ENCODE measurements around the gene PCYOX1L. TPM values are rescaled to one million over a fixed set of nuclear protein-coding genes. Genes with fewer than 3 reads are reported as not detected.
A peak's percentile ranks its signal among the peaks of the same experiment; 100 is the strongest.

Gene PCYOX1L
- polyA plus RNA-seq, 4 donors: 17.7 to 19.2 (median 18.5) TPM

GRCh38 chr5:149333711-149334443, 24.0 kb upstream of the PCYOX1L start:
- no peak for DNase-seq (ENCODE audit: low read depth in 4 of 4, low spot score in 3 of 4)

DNA sequence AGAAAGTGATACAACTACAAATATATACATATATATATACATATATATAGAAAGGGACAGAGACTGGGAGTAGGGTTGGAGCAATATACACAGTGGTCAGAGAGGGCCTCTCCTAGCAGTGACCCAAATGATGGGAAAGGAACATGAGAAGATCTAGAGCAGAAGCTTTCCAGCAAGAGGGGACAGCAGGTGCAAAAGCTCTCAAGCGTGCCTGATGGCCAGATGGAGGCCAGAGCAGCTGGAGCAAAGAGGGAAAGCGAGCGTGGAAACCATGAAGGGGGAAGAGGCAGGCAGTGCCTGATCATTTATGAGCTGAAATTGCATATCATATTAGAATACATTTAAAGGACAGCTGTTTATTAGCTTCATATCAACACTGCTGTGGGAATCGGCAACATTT, 20.1 kb upstream of the PCYOX1L start:
- no peak for DNase-seq (ENCODE audit: low read depth in 4 of 4, low spot score in 3 of 4)

DNA sequence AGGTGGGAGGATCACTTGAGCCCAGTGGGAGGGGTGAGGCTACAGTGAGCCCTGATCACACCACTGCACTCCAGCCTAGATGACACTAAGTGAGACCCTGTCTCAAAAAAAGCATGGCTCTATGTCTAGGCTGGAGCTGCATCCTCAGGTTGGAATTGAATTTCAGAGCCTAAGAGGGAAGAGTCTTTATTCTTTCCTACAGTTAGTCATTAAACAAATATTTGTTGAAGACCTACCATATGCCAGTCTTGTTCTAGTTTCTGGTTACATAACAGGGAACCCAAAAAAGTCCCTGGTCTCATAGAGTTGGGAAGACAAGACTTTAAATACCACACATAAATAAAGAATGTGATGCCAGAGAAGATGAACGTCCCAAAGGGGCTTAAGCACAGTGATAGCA, 19.5 kb upstream of the PCYOX1L start:
- no peak for DNase-seq (ENCODE audit: low read depth in 4 of 4, low spot score in 3 of 4)

DNA sequence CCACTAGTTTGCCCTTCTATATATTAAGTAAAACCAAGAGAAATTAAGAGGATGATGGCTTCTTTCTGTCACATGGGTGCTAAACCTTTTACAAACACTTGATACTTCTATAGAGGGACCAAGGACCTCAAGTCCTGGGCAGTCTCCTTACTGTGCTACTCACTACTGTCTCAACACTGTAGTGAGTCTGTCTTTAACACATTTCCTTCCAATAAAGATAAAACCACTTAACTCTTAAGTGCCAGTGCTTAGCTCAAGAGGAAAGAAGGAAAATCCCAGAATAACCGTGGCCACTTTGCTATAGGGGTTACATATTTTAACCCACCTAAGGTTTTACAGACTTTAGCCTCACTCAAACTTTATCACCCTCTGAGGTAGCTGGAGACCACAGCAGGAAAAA, 16.9 kb upstream of the PCYOX1L start:
- no peak for DNase-seq (ENCODE audit: low read depth in 4 of 4, low spot score in 3 of 4)

GRCh38 chr5:149341876-149342275, 16.0 kb upstream of the PCYOX1L start:
- DNase-seq (ENCODE audit: low read depth in 4 of 4, low spot score in 3 of 4): no peak

GRCh38 chr5:149344151-149344550, 13.7 kb upstream of the PCYOX1L start:
- DNase-seq (ENCODE audit: low read depth in 4 of 4, low spot score in 3 of 4): no peak

DNA sequence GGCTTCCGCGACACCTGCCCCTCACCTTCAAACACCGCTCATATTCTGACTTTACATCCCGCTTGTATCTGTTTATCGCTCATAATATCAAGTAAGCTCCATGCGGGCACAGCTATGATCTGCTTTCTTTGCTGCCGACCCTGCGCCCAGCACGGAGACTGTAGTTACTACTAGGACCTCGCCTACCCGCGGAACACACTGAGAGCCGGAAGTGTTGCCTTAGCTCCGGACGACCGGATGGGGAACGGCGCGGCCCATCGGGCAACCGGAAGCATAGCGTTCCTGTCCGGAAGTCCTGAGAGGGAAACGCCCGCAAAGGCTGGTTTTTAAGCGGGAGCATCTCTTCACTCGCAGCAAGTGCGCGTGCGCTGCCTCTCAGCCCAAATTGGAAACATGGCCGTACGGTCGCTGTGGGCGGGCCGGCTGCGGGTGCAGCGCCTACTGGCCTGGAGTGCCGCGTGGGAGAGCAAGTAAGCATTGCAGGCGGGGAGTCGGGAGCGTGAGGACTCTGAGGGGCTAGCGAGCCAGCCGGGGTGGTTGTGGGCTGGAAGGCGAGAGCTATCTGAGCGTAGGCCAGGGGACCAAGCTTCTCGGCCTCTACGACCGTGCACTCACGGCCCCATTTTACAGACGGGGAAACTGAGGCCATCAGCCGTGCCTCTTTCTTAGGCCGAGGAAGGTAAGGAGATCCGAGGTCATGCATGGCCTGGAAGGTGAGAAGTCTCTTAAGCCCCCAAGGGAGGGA, 12.5 kb upstream of the PCYOX1L start, which contains the start of gene GRPEL2:
TSS of gene GRPEL2 (plus strand) at position 353 of the 745 bp plus-strand sequence. CDS start at position 394, 41 bp downstream.
- peak; percentile 89 to 93 (median 90) for DNase-seq (ENCODE audit: low read depth in 4 of 4, low spot score in 3 of 4)

DNA sequence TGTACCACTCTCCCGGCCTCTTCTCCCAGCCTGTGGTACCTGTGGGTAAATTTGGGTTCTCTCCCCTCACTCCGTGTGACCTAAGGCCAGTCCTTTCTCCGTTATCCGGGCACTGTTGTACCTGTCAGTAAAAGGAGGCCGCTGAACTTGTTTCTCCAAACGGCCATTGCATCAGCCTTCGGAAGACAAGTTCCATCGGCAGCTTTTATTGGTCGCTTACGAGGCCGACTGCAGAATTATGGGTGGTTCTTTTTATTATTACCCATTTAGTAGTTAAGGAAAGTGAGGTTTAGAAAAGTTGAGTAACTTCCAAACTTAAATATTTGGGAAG, 12.0 kb upstream of the PCYOX1L start:
- DNase-seq (ENCODE audit: low read depth in 4 of 4, low spot score in 3 of 4): no peak

DNA sequence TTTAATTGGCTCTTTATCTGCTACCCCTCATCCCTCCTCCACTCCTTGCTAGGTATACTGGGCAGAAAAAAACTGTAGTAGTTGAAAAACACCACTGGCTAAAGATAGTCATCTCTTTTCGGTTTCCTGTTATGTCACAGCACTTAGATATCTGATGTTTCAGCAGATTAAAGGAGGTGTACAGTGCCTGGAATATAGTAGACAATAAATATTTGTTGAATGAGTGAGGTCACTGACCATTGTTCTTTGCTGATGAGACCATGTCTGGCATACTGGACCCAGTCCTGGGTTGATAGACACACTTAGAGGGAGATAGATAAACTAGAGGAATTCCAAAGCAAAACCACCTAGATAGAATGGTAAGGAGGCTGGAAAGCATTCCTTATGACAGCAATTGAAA, 9.3 kb upstream of the PCYOX1L start:
- DNase-seq (ENCODE audit: low read depth in 4 of 4, low spot score in 3 of 4): no peak

- no peak for DNase-seq (ENCODE audit: low read depth in 4 of 4, low spot score in 3 of 4)
These were observed 8.5 kb upstream of the PCYOX1L start for GRCh38 chr5:149349382-149349781.

DNA sequence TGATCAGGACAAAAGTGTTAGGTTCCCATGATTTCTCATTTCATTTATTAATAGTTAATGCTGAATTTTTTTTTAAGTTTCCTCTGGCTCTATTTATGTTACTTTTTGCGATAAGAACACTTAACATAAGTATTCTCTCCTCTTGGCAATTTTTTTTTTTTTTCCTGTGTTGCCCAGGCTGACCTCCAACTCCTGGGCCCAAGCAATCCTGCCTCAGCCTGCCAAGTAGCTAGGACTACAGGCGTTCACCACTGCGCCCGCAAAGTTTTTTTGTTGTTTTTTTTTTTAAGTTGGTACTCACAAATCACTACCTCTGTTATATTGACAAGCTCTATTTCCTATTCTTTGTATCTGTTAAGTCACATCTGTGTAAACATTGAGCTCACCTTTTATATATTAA, 5.7 kb upstream of the PCYOX1L start:
- DNase-seq (ENCODE audit: low read depth in 4 of 4, low spot score in 3 of 4): no peak

GRCh38 chr5:149353911-149354310, 3.9 kb upstream of the PCYOX1L start:
- DNase-seq (ENCODE audit: low read depth in 4 of 4, low spot score in 3 of 4): no peak

- no peak for DNase-seq (ENCODE audit: low read depth in 4 of 4, low spot score in 3 of 4)
These were observed 2.2 kb upstream of the PCYOX1L start for GRCh38 chr5:149355688-149356087.

DNA sequence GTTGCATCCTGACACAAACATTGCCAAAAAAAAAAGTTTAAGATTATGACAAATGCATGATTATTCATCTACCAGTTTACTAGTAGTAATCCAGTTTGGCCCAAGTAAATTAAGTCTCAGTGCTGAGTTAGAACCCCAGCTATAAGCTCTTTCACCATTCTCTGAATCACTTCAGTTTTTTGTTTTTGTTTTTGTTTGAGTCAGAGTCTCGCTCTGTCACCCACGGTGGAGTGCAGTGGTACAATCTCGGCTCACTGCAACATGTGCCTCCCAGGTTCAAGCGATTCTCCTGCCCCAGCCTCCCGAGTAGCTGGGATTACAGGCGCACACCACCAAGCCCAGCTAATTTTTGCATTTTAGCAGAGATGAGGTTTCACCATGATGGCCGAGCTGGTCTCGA, 1.5 kb upstream of the PCYOX1L start:
- DNase-seq (ENCODE audit: low read depth in 4 of 4, low spot score in 3 of 4): no peak

- DNase-seq (ENCODE audit: low read depth in 4 of 4, low spot score in 3 of 4): no peak
These were observed 427 bp downstream of the PCYOX1L start for GRCh38 chr5:149358294-149358651.

DNA sequence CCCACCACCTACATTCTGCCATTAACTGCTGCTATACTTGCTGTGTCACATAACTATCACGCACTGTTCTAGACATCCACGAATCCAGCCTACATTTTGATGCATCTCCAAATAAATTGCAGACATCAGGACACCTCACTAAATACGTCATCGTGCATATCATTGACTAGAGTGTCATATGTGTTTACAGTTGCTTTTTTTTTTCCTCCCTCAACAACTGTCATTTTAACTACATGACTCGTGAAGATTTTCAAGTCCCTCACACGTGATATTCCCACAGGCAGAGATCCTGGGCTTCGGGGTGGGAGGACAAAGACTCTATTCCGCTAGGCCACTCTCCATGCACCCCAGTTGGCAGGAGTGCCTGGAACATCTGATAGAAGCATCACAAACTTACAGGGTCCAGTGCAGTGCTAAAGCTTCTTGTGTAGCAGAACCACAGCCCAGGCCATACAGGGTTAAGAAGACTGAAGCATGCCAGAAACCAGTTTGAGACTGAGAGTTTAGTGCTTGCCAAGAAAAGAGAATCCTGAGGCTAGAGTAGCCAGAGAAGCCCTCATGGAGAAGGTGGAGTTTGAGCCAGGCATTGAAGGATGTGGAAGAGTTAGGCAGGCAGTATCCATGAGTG, 1.1 kb downstream of the PCYOX1L start:
- no peak for DNase-seq (ENCODE audit: low read depth in 4 of 4, low spot score in 3 of 4)

- DNase-seq (ENCODE audit: low read depth in 4 of 4, low spot score in 3 of 4): no peak
These were observed 2.4 kb downstream of the PCYOX1L start for GRCh38 chr5:149360272-149360671.

DNA sequence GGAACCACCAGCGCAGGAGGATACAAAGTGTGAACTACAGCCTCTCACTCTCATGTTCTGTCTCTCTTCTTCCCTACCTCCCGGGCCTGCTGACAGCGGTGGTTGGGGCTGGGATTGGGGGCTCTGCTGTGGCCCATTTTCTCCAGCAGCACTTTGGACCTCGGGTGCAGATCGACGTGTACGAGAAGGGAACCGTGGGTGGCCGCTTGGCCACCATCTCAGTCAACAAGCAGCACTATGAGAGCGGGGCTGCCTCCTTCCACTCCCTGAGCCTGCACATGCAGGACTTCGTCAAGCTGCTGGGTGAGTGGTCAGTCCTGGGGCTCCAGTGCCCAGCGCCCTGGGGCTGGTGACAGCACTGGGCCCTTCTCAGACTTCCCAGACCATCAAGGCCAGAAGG, 4.7 kb downstream of the PCYOX1L start:
- no peak for DNase-seq (ENCODE audit: low read depth in 4 of 4, low spot score in 3 of 4)

DNA sequence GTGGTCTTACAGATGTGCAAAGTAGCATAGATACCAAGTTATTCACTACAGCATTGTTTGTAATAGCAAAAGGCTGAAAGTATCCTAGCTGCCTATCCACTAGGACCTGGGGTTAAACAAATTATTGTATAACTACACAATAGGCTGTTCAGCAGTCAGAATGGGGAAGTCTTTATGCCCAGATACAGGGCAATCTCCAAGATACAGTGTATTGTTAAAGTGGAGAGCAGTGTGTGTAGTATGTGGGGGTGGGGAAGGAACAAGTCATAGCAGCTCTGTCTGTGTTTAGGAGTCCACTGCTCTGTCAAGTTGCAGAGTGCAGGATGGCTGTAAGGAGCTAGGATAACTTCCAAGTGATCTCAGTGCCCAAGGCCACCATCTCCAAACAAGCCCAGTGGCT, 5.5 kb downstream of the PCYOX1L start:
- DNase-seq (ENCODE audit: low read depth in 4 of 4, low spot score in 3 of 4): no peak

DNA sequence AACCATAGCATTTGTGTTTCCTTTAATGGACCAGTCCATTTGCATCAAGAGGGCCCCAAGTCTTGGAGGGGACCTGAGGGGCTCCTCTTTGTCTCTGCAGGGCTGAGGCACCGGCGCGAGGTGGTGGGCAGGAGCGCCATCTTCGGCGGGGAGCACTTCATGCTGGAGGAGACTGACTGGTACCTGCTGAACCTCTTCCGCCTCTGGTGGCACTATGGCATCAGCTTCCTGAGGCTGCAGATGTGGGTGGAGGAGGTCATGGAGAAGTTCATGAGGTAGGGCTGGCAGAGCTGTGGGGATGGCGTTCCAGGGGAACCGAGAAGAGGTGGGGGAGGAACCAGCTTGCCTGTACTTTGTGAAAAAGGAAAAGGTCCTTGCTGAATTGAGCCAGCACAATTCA, 6.1 kb downstream of the PCYOX1L start:
- DNase-seq (ENCODE audit: low read depth in 4 of 4, low spot score in 3 of 4): no peak

DNA sequence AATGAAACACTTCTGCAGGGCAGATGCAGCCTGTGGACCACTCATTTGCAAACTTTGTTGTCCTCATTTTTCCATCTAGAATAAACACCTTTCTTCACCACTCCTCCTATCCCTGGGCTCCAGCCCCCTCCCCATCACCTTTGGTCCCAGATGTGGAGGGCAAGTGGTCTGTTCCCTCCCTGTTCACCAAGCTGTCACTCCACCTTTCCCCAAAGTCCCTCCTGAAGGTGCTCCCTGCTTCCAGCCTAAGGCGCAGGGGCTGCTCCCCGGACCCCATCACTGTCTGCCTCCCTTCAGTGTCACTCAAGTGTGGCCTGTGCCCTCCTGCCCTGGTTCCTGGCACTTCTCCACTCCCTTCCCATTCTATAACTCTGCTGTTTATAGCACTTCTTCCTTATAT, 6.9 kb downstream of the PCYOX1L start:
- no peak for DNase-seq (ENCODE audit: low read depth in 4 of 4, low spot score in 3 of 4)

GRCh38 chr5:149365418-149365817, 7.6 kb downstream of the PCYOX1L start:
- no peak for DNase-seq (ENCODE audit: low read depth in 4 of 4, low spot score in 3 of 4)
